NCI-H1092 (cell line): ENCODE measurements around the gene HES4.
"Not testable (repeated sequence)": the region's sequence is repeated elsewhere in the genome, so short reads cannot be mapped to it uniquely, and the experiment has no call there.

Experiments used
- DNase-seq: peaks from one replicate; lab custom pipeline; 2025; lab: John Stamatoyannopoulos, UW

Gene HES4

DNA sequence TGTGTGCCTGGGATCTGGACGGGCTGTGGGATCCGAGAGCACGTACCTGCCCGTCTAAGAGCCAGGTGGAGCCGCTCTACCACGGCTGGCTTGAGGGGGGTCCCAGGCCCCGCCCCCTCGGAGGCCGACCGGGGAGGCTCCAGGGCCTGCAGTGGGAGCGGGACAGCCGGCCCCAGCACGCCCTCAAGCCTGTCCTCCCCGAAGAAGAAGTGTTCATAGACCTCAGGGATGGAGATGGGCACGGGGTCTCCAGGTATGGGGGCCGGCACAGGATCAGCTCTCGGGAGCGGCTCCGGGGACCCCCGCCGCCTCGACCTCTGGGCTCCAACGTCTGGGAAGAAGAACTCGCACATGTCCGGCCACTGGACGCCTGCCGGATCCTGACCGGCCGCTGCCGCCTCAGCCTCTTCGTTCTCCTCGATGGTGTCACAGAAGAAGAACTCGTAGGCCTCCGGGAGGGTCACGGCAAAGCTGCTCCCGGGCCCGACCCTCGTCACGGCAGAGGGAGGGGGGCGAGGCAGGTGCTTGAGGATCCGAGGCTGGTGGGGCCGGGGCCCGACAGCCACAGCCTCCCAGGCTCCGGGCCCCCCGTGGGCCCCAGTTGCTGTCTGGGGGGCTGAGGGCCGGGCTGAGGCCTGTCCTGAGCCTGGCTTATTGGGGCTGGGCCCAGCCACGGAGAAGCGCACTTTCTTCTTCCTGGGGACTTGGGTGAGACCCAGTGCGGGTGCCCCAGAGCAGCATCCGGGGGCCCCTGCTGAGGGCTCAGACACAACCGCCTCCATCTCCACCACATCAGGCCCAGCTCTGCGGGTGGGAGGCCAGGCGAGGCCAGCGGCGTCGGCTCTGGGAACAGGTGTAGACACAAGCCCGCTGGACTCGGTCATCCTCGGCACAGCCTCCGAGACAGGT, 20.8 kb downstream of the HES4 start:
- no peak for DNase-seq

DNA sequence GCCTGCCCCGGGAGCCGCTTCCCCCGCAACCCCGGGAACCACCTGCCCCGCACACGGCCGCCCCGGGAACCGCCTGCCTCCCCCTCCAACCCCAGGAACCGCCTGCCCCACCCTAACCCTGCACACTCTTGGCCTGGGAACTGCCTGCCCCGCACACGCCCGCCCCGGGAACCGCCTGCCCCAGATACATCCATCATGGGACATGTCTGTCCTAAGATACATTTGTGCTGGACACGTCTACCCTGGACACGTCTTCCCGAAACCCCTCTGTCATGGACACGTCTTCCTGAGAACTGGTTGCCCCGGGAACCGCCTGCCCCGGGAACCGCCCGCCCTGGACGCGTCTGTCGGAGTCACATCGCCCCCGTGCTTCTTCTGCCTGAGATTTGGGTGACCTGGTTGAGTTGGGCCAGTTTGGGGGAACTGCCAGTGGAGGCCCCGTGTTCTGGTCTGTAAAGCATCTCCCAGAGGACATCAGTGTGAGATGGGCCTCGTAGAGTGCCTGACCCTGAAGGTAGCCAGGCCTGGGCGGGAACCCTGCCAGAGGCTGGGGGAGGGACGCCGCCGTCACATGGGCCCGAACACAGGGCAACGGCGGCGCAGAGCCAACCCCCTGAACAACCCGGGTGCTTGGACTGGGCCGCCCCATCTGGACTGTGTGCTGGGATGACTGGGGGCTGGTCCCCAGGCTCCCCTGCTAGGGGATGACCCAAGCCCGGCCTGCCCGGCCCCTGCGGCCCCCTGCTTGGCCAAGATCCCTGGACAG, 21.6 kb downstream of the HES4 start:
- no peak for DNase-seq

DNA sequence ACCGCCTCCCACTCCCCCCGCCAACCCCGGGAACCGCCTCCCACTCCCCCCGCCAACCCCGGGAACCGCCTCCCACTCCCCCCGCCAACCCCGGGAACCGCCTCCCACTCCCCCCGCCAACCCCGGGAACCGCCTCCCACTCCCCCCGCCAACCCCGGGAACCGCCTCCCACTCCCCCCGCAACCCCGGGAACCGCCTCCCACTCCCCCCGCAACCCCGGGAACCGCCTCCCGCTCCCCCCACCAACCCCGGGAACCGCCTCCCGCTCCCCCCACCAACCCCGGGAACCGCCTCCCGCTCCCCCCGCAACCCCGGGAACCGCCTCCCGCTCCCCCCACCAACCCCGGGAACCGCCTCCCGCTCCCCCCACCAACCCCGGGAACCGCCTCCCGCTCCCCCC, 23.1 kb downstream of the HES4 start:
- not testable (repeated sequence) for DNase-seq

DNA sequence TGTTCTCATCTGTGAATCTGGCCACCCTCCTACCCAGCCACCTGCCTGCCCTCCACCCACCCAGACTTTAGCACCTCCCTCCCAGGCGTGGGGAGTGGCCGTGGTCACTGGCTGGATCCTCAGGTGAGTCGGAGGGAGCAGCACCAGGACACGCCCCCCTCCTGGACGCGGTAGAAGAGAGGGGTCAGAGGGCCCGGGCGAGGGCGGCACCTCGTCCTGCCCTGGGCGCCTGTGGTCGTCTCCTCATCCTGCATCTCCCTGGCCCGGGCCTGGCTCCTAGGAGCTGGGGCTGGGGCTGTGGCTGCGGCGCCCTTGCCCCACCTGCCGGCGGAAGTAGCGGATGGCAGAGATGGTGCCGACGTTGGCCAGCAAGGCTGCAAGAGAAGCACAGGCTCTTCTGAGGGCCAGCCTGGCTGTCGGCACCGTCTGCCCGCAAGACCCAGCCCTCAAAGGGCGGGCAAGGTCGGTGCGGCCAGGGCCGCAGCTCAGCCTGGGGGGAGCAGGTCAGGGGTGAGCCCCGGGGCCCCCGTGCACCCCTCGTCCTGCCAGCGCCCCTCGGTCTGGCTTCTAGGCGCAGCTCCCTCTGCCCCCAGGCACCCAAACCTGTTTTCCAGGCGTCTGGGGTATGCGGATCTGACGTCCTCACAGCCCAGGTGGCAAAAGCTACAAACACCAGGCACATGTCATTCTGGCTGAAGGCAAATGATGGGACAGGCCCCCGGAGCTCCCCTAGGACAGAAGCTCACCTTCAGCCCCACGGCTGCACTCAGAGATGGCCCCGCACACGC, 23.8 kb downstream of the HES4 start:
- no peak for DNase-seq

DNA sequence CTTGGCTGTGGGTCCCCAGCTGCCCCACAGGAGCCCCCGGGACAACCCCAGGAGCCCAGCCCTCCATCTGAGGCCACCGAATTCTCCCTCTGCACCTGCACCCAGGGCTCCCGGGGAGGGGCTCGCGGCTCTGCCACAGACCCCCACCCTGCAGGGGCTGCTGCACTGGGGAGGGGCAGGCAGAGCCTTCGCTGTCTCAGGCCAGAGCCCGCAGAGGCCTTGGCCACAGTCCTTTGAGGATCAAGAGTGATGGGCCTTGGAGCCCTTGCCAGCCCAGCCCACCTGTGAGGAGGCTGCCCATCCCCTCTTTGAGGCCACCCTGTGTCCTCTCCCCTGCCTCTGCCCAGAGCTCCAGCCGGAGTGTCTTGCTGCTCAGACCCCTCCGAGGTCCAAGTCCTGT, 24.5 kb downstream of the HES4 start:
- DNase-seq = no peak

DNA sequence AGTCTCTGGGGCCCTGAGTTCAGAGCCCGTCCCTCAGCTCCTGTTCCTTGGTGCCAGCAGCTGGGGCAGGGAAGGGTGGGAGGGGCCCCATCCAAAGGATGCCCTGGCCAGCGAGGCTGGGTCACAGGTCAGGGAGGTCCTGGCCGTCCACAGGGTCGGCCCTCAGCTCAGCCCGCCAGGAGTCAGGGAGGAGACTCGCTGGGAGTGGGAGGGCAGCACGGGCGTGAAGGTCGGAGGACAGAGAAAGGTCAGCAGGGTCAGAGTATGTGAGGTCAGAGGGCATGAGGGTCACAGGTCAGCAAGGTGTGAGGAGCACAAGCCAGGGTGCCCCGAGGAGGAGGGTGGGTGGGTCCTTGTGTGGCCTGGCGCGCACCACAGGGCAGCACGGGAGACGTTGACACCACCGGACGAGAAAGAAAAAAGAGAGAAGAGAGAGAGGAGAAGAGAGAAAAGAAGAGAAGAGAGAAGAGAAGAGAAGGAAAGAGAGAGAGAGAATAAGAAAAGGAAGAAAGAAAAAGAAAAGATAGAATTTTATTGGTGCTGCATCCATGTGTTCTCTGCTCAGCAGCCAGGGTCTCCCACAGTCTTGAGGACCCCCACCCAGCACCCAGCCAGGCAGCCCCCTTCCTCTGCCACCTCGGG, 25.1 kb downstream of the HES4 start:
- DNase-seq = no peak

DNA sequence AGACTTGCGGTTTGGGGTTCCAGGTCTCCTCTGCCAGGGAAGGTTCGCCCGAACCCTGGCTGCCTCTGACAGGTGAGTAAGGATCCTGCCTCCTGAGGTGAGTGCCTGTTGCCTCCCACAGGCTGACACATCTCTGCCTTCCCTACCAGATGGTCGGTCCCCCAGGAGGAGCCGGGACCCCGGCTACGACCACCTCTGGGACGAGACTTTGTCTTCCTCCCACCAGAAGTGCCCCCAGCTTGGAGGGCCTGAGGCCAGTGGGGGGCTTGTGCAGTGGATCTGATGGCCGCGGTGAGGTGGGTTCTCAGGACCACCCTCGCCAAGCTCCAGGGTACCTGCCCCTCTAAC, 25.6 kb downstream of the HES4 start:
- DNase-seq = no peak

DNA sequence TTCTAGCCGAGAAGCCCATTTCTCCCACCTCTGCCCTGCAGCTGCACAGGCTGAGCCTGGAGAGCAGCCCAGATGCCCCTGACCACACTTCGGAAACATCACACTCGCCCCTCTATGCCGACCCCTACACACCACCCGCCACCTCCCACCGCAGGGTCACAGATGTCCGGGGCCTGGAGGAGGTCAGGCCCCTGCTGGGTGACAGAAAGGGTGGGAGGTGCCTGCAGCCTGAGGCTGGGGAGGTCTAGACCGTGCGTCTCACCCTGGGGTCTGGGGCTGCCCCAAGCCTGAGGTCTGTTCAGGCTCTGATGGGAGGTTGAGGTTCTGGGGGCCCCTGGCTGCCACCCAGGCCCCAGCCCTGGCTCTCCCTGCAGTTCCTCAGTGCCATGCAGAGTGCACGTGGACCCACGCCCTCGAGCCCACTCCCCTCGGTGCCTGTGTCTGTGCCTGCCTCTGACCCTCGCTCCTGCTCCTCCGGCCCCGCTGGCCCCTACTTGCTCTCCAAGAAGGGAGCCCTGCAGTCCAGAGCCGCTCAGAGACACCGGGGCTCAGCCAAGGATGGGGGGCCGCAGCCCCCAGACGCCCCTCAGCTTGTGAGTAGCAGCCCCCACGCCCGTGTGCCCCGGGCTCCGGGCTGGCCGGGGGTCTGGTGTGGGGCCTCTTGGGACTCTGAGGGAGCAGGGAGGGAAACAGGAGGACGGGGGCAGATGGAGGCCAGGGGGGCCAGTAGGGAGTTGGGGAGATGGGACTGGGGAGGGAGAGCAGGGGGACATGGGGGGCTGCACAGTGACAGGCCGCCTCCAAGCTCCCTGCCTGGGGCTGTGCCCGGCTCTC, 26.2 kb downstream of the HES4 start:
- DNase-seq = no peak

DNA sequence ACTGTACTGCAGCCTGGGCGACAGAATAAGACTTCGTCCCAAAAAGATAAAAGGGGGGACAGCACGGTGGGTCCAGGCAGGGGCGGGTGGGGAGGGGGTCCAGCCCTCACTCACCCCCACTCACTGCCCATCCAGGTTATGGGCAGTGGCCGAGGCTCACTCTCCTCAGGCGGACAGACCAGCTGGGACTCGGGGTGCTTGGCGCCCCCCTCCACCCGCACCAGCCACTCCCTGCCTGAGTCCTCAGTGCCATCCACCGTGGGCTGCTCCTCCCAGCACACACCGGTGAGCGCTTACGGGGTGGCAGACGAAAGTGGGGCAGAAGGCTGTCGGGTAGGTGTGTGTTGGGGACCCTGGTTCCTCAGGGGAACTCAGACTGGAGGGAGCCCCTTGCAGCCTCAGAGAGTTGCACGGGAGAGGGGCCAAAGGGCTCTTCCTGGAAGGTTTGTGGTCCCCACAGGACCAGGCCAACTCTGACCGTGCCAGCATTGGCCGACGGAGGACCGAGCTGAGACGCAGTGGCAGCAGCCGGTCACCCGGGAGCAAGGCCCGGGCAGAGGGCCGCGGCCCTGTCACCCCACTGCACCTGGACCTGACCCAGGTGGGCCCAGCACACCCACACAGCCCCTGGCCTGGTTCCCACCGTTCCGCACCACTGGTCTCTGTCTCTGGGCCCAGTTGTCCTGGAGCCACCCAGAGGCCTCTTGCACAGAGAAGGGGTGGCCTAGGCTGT, 27.0 kb downstream of the HES4 start:
- DNase-seq = no peak

DNA sequence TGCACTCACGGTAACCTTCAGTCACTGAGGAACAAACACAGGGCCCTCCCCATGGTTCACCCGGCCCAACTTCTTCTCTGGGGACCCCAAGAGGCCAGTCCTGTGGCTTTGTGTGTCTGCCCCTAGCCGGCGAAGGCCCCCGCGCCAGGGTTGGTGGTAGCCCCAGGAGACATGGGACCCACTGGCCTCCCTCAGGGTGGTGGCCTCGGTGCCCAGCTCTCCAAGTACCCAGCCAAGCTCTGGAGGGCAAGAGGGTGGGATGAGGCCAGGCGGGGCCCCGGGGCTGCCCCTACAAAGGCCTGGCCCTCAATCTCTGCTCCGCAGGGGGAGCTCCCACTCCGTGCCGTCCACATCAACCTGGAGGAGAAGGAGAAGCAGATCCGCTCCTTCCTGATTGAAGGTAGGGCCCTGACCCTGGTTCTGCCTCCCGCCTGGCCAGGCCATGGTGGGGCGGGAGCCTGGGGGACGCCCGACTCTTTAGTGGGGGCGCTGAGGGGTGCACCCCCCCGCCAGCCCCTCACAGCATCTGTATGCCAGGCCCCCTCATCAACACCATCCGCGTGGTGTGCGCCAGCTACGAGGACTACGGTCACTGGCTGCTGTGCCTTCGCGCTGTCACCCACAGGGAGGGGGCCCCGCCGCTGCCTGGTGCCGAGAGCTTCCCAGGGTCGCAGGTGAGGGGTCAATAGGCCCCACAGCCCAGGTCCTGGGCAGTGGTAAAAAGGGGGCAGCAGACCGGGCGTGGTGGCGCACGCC, 28.0 kb downstream of the HES4 start:
- no peak for DNase-seq

DNA sequence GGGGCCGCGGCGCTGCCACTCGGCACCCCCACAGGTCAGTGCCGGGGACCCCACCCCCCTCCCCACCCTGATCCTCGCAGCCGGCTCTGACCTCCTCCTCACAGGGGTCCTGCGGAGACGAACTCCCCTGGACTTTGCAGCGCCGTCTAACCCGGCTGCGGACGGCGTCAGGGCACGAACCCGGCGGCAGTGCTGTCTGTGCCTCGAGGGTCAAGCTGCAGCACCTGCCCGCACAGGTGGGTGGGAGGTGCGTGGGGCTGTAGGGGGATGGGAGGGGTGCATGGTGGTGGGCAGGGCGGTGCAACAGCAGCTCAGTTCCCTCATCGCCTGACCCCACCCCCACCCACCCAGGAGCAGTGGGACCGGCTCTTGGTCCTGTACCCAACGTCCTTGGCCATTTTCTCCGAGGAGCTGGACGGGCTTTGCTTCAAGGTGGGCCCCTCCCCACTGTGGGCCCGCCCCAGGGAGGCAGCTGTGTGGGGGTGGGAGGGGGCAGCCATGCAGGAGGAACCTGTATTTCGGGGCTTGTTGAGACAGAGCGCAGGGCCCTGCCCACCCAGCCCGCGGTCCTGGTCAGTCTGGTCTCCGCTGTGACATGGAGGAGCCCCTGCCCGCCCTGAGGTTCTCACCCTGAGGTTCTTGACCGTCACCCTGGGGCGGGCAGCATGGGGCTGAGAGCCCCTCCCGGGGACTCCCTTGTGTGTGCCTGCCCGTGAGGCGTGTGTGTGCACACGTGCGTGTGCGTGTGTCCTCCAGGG, 28.7 kb downstream of the HES4 start:
- no peak for DNase-seq

DNA sequence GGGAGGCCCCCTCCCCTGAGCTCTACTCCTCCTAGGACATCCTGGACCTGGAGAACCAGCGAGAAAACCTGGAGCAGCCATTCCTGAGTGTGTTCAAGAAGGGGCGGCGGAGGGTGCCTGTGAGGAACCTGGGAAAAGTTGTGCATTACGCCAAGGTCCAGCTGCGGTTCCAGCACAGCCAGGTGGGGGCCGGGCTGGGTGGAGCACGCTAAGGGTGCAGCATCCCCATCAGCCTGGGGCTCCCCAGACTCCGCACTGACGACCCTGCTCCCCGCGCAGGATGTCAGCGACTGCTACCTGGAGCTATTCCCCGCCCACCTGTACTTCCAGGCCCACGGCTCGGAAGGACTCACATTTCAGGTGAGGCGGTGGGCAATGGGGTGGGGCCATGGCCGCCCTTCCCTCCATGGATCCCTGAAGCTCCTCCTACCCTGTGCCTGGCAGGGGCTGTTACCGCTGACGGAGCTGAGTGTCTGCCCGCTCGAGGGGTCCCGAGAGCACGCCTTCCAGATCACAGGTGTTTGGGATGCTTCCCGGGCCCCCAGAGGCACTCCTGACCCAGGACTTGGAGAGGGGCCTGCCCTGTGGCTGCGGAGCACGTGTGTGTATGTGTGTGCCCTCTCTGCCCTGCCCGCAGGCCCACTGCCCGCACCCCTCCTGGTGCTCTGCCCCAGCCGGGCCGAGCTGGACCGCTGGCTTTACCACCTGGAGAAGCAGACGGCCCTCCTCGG, 29.5 kb downstream of the HES4 start:
- no peak for DNase-seq

DNA sequence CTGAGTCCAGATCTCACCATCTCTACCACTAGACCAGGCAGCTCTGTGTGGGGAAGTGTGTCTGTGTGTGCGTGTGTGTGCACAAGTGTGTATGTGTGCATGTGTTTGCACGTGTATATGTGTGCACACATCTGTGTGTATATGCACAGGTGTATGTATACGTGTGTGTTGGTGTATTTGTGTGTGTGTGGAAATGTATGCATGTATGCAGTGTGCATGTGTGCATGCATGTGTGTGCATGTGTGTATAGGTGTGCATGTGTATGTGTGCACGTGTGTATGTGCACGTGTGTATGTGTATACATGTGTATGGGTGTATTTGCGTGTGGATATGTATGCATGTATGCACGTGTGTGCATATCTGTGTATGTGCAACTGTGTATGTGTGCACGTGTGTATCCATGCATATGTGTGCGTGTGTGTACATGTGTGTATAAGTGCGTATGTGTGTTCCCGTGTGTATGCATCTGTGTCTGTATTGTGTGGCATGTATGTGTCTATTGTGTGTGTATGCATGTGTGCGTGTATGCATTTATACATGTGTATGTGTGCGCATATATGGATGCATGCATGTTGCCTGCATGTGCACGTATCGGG, 30.5 kb downstream of the HES4 start:
- DNase-seq = no peak

DNA sequence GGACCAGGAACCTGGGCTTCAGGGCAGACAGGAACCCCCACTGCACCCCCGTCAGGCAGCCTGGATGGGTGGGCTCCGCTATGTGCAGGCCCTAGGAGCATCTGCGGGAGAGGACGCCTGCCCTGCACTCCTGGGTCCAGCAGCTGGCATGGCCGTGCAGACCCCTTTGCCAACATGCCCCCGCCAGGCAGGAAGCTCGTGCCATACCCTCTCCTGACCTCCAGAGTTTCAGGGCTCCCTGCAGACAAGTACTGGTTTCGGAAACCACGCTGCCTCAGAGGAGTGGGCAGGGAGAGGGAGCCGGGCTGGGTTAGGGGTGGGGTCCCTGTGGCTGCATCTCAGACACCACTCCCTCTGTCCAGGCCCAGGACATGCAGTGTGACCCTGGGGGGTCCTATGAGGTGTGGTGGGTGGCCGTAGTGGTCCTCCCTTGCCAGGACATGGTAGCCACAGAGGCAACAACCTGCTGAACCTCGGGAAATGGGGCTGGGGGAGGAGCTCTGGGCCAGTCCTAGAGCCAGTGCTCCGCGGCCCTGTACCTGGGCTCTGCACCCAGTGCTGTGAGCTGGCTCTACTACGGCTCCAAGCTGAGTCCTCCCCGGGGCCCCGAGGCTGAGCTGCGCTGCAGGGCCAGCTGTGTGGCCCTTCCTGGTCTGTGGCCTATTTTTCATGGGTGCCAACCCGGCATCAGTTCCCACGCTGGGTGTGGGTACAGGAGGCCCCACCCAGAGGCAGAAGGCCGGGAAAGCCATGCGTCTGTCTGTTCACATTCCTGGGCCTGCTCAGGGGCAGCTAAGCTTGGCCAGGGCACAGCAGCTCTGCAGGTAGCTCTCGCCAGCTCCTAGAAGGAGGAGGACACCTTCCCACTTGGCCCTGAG, 32.2 kb downstream of the HES4 start:
- DNase-seq = no peak

DNA sequence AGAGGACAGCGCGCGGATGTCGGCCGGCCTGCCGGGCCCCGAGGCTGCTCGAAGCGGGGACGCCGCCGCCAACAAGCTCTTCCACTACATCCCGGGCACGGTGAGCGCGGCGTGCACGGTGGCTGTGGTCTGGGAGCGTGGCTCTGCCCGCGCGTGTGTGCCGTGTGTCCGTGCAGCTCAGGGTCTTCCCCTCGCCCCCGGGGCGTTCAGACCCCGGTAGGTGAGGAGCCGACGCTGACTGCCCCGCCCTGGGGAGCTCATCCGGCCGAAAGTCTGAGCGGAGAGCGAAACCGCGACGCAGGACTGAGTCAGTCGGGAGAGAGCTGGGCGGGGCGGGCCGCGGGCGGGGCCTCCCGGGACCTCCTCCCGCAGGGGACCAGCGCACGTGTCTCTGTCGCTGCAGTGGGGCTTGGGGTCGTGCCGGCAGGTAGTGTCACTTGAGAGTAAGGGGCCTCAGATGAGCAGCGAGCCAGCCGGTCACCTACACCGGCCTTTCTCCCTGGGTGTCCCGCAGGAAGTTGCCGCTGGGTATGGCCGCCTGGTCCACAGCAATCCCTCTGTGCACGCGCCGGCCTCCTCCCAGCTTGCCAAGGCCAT, 33.1 kb downstream of the HES4 start:
- no peak for DNase-seq

DNA sequence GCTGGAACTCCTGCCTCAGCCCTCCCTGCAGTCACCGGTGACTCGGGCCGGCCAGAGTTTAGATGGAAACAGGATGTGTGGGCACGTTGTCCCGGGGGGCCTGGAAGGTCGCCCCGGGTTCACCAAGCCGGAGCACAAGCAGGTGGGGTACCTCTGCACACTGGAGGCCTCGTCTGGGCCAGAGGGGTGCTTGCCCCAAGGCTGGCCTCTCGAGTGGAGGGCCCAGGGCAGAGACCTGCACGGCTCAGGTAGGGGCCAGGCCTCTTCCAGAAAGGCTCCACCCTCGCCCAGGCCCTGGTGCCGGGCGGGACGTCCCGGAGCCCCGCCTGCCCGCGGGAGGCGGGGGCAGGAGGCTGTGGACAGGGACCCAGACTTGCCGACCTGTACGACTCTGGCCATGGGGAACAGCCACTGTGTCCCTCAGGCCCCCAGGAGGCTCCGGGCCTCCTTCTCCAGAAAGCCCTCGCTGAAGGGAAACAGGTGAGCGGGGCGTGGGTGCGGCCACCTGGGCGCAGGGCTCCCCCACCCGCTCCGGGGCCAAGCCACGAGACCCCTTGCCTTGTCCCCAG, 33.7 kb downstream of the HES4 start, which contains the start of gene PLEKHN1:
Gene PLEKHN1 (plus strand): TSS at position 348 of the 569 bp plus-strand sequence. CDS start 50 bp downstream, at position 398.
- DNase-seq = no peak
